Measurements from ENCODE around the gene DAGLB. TPM values are rescaled to one million over a fixed set of nuclear protein-coding genes. Genes with fewer than 3 reads are reported as not detected.
"Not testable (repeated sequence)": the region's sequence is repeated elsewhere in the genome, so short reads cannot be mapped to it uniquely, and the experiment has no call there.

Gene DAGLB
- total RNA-seq, 1 donor from 2014 or later = 27.0 TPM

DNA sequence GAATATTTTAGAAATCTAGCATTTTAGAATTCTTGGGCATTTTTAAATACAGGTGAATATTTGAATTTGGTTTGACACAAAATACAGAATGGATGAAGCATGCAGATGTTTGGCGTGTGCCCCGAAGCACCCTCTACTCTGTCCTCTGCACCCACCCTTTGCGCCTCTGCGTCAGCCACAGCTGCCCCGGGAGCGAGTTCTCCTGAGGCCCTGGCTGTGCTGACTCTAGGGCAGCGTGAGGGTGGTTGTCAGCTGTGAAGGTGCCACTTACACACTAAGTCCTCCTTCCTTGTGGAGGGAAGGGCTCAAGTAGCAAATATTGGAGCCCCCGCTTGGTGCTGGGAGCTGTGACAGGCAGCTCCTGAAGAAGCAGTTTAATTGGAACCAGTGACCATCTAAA is 48.4 kb downstream of the DAGLB start:
- H3K27me3 Mint-ChIP-seq = no peaks in the 10 kb centered on the region
- DNase-seq (ENCODE audit: extremely low spot score, unreplicated experiment) = no peak
- peaks cover 15% of the 10 kb centered on the region for H3K4me1 Mint-ChIP-seq (ENCODE audit: unreplicated experiment)
- peak overlapping the region; percentile 93 for H3K27ac Mint-ChIP-seq
- H3K9me3 Mint-ChIP-seq = no peaks in the 10 kb centered on the region
- peaks cover 47% of the 10 kb centered on the region for H3K36me3 Mint-ChIP-seq
- H3K4me3 Mint-ChIP-seq = peak overlapping the region; percentile 75
- TF ChIP-seq, protein P1, sequence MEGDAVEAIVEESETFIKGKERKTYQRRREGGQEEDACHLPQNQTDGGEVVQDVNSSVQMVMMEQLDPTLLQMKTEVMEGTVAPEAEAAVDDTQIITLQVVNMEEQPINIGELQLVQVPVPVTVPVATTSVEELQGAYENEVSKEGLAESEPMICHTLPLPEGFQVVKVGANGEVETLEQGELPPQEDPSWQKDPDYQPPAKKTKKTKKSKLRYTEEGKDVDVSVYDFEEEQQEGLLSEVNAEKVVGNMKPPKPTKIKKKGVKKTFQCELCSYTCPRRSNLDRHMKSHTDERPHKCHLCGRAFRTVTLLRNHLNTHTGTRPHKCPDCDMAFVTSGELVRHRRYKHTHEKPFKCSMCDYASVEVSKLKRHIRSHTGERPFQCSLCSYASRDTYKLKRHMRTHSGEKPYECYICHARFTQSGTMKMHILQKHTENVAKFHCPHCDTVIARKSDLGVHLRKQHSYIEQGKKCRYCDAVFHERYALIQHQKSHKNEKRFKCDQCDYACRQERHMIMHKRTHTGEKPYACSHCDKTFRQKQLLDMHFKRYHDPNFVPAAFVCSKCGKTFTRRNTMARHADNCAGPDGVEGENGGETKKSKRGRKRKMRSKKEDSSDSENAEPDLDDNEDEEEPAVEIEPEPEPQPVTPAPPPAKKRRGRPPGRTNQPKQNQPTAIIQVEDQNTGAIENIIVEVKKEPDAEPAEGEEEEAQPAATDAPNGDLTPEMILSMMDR (conservative IDR thresholded peaks at IDR 0.05) = no peak

DNA sequence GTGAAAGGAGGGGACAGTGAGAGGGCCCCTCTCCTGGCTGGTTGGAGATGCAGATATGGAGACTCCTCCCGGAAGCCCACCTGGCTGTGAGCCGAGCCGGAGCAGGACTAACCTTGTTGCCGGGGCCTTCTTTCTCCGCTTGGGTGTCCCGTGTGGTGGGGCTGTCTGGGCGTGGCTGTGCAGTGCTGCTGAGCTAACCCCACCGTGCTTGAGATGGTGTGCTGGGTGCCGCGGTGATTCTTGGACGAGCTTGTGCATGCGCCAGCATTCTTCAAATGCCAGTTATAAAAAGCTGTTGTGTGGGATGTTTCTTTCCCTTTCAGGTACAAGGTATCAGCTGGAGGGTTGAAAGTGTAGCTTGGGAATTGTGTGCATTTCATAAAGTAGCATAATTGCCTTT is 48.8 kb downstream of the DAGLB start:
- peak overlapping the region; percentile 93 for H3K27ac Mint-ChIP-seq
- H3K36me3 Mint-ChIP-seq = peaks cover 47% of the 10 kb centered on the region
- no peak for DNase-seq (ENCODE audit: extremely low spot score, unreplicated experiment)
- no peaks in the 10 kb centered on the region for H3K9me3 Mint-ChIP-seq
- peak overlapping the region; percentile 75 for H3K4me3 Mint-ChIP-seq
- H3K27me3 Mint-ChIP-seq = no peaks in the 10 kb centered on the region
- peaks cover 19% of the 10 kb centered on the region for H3K4me1 Mint-ChIP-seq (ENCODE audit: unreplicated experiment)
- TF ChIP-seq, protein P1 (conservative IDR thresholded peaks at IDR 0.05) = no peak

DNA sequence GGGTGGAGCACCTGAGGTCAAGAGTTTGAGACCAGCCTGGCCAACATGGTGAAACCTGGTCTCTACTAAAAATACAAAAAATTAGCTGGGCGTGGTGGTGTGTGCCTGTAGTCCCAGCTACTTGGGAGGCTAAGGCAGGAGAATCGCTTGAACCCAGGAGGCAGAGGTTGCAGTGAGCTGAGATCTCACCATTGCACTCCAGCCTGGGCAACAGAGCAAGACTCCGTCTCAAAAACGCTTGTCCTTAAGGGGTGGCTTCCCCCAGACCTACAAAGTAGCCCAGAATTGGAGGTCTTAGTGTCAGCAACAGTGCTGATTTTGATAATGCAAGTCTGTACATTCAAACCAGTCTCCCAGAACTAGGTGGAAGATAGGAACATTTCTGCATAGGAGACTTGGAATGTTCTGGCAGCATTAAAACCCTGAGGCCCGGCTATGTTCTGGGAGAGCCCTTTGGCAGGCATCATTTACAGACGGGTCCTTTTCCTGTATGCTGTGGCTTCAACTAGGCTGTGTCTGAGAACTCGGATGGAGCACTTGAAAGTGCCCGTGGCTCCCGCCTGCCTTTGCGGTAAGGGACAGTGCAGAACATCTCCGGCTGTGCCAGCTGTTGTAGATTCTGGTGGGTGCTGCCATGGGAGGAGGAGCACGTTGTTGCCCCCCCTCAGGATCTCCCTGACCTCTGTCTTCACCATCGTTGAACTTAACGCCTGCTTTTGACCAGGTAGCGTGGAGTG is 49.8 kb downstream of the DAGLB start:
- not testable (repeated sequence) for H3K27me3 Mint-ChIP-seq; H3K4me3 Mint-ChIP-seq; DNase-seq (ENCODE audit: extremely low spot score, unreplicated experiment); H3K9me3 Mint-ChIP-seq
- peaks cover 48% of the 10 kb centered on the region for H3K36me3 Mint-ChIP-seq
- peaks cover 27% of the 10 kb centered on the region for H3K4me1 Mint-ChIP-seq (ENCODE audit: unreplicated experiment)
- H3K27ac Mint-ChIP-seq = peak overlapping the region; percentile 93

DNA sequence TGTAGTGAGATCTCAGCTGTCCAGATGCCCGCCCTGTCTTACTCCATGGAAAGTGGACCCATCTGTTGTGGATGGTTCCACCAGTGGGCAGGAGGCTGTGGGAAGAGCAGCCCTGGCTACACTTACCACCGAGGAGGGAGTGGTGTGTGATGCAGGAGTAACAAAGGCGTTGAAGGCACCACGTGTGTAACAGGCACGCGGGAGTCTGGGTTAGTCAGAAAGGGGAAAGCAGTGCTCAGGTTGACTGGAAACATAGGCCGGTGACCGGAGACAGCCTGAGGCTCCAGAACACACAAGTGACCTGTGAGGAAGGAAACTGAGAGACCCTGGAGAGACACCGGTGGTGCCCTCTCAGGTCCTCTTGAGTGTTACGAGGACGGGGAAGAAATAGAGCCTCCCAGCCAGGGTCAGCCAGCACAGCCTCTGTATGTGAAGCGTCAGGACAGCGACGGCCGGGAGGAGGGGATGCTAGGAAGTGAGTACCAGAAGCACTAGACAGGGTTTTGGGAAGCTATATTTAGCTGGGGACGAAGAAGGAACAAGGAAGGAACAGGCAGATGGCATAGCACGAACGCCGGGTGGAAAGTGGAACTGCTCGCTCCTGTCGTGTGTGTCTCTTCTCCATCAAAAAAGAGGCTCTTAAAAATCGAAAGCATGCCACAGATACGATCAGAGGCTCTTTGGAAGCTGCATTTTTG is 51.7 kb downstream of the DAGLB start:
- H3K36me3 Mint-ChIP-seq = peaks cover 48% of the 10 kb centered on the region
- H3K4me3 Mint-ChIP-seq = no peak overlapping the region
- no peak for DNase-seq (ENCODE audit: extremely low spot score, unreplicated experiment)
- TF ChIP-seq, protein P1 (conservative IDR thresholded peaks at IDR 0.05) = no peak
- no peaks in the 10 kb centered on the region for H3K9me3 Mint-ChIP-seq
- peaks cover 32% of the 10 kb centered on the region for H3K4me1 Mint-ChIP-seq (ENCODE audit: unreplicated experiment)
- H3K27ac Mint-ChIP-seq = peak overlapping the region; percentile 66
- H3K27me3 Mint-ChIP-seq = no peaks in the 10 kb centered on the region

DNA sequence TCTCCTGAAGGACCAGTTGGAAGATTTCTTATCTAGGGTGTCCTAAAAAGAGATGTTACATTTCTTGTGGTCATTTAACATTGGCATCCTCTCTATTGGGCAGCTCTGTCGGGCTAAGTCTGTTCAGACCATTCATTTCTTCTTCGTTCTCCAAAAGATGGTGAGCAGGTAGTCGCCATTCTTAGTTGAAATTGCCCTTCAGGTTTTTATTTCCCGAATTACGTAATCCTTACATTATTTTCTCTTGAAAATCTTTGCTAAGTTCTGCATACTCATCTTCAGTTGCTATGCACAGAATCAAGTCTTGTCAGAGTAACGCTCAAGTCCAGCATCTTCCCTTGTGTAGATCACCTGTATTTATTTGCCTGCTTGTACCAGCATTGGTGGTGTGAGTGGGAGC is 53.6 kb downstream of the DAGLB start:
- H3K9me3 Mint-ChIP-seq = no peaks in the 10 kb centered on the region
- no peaks in the 10 kb centered on the region for H3K27me3 Mint-ChIP-seq
- H3K4me3 Mint-ChIP-seq = no peak overlapping the region
- TF ChIP-seq, protein P1 (conservative IDR thresholded peaks at IDR 0.05) = no peak
- peaks cover 30% of the 10 kb centered on the region for H3K4me1 Mint-ChIP-seq (ENCODE audit: unreplicated experiment)
- H3K27ac Mint-ChIP-seq = peak overlapping the region; percentile 95
- DNase-seq (ENCODE audit: extremely low spot score, unreplicated experiment) = no peak
- peaks cover 47% of the 10 kb centered on the region for H3K36me3 Mint-ChIP-seq

DNA sequence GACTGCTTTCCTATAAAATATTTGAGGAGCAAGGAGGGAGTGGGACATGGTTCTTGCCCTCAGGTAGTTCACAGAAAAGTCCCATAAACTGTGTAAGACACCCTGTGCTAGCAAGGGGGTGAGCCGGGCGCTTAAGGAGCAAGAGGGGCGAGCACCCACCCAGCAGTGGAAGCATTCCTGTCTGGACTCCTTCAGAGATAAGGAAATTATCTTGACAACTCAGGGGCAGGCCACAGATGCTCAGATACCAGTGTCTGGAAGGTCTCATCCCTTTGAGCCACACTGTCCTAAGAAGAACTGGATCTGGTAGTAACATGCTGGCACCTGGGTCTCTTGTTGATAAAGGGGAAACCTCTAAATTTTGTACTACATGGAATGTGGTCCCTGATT is 54.1 kb downstream of the DAGLB start:
- no peaks in the 10 kb centered on the region for H3K9me3 Mint-ChIP-seq
- H3K4me1 Mint-ChIP-seq (ENCODE audit: unreplicated experiment) = peaks cover 27% of the 10 kb centered on the region
- no peak for DNase-seq (ENCODE audit: extremely low spot score, unreplicated experiment)
- TF ChIP-seq, protein P1 (conservative IDR thresholded peaks at IDR 0.05) = no peak
- H3K36me3 Mint-ChIP-seq = peaks cover 45% of the 10 kb centered on the region
- H3K4me3 Mint-ChIP-seq = peak overlapping the region; percentile 36
- H3K27me3 Mint-ChIP-seq = no peaks in the 10 kb centered on the region
- peak overlapping the region; percentile 95 for H3K27ac Mint-ChIP-seq

All from type B pancreatic cell (in vitro differentiated cells).